Smooth muscle cell (in vitro differentiated cells): Measurements from ENCODE around the gene TYW3. TPM values are rescaled to one million over a fixed set of nuclear protein-coding genes. Genes with fewer than 3 reads are reported as not detected.

Experiments used
- DNase-seq: peaks from one replicate; lab custom pipeline; 2025; ENCODE audit not compliant: unreplicated experiment; lab: John Stamatoyannopoulos, UW
- H2AFZ ChIP-seq: fragments of 200-600 bp; sonication (generic); 2 replicates; pipeline ENCODE4 v1.6.0; 2016; ENCODE audit warnings: antibody characterized with exemption, low read depth, mild to moderate bottlenecking
- H3F3A ChIP-seq: fragments of 200-600 bp; sonication (generic); 2 replicates; pipeline ENCODE4 v1.6.0; 2017; ENCODE audit warnings: antibody characterized with exemption, low read depth
- H3K27ac ChIP-seq: fragments of 200-600 bp; sonication (generic); 2 replicates; pipeline ENCODE4 v1.5.1; 2016; ENCODE audit warnings: low read depth, mild to moderate bottlenecking
- H3K27me3 ChIP-seq: fragments of 200-600 bp; sonication (generic); 2 replicates; pipeline ENCODE4 v1.6.1; 2016; ENCODE audit warnings: low read depth, mild to moderate bottlenecking
- H3K36me3 ChIP-seq: fragments of 200-600 bp; sonication (generic); 2 replicates; pipeline ENCODE4 v1.5.1; 2016; ENCODE audit warnings: low read depth
- H3K4me1 ChIP-seq: fragments of 200-600 bp; sonication (generic); 2 replicates; pipeline ENCODE4 v1.5.1; 2016; ENCODE audit warnings: low read depth
- H3K4me2 ChIP-seq: fragments of 200-600 bp; sonication (generic); 2 replicates; pipeline ENCODE4 v1.6.0; 2016; ENCODE audit warnings: mild to moderate bottlenecking
- H3K4me3 ChIP-seq: fragments of 200-600 bp; sonication (generic); 2 replicates; pipeline ENCODE4 v1.5.1; 2016; ENCODE audit warnings: mild to moderate bottlenecking
- H3K79me2 ChIP-seq: fragments of 200-600 bp; sonication (generic); 2 replicates; pipeline ENCODE4 v1.6.0; 2016; ENCODE audit warnings: low read depth, mild to moderate bottlenecking
- H3K9ac ChIP-seq: fragments of 200-600 bp; sonication (generic); 2 replicates; pipeline ENCODE4 v1.6.0; 2016; ENCODE audit warnings: low read depth
- H3K9me3 ChIP-seq: fragments of 200-600 bp; sonication (generic); replicated peaks from 2 replicates; pipeline ENCODE4 v1.5.1; 2016; ENCODE audit warnings: low read depth
- H4K20me1 ChIP-seq: fragments of 200-600 bp; sonication (generic); 2 replicates; pipeline ENCODE4 v1.6.0; 2016; ENCODE audit warnings: low read depth
- CTCF ChIP-seq: fragments of 200-600 bp; sonication (generic); IDR thresholded peaks from 2 replicates; pipeline ENCODE4 v1.5.1; 2017; ENCODE audit warnings: borderline replicate concordance, mild to moderate bottlenecking, antibody characterized with exemption; ENCODE audit not compliant: insufficient read depth, poor library complexity, severe bottlenecking
- WGBS: methylation state at CpG from one replicate; pipeline ENCODE4 v1.1.7; 2016; ENCODE audit warnings: low lambda C conversion rate; 5-methylcytosine and 5-hydroxymethylcytosine counted together
- polyA plus RNA-seq: library from polyadenylated mRNA; unstranded; fragments of >200 nt; fragmentation: Nextera tagmentation; extraction: Ambion mirVana; gene quantifications from 2 replicates; pipeline ENCODE4 v1.2.1, GENCODE V29; 2016
- total RNA-seq: library from RNA; depleted of rRNA; stranded (reverse); fragments of >200 nt; gene quantifications from 2 replicates; pipeline ENCODE4 v1.2.3, GENCODE V29; 2014

Gene TYW3
- total and polyA plus RNA-seq, 2 experiments from 2014 or later = not detected

DNA sequence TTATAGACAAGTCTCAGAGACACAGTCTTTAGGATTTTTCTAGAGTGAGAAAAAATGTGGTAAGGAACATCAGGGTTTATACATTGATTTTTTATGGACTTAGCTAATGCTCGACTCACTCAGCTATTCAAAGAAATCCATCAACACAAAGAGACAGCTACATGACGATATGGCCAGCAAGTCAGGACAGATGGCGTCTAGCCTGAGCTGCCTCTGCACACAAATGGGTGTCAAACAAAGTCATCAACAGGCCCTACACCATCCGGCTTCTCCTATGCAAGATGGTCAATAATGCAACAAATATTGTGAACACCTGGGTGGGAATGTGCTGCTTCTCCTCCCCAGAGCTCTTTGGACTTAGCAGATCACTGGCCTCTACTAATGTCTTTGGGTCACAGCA is 46.0 kb upstream of the TYW3 start:
- no peaks in the 10 kb centered on the region for H3K9me3 ChIP-seq
- 88% methylated on average over 4 of the region's 4 CpGs for WGBS

GRCh38 chr1:74689621-74690363 is 43.2 kb upstream of the TYW3 start:
- Histone ChIP-seq H2AFZ (peak overlapping the region; percentile 78), H3F3A (no peaks in the 10 kb centered on the region), H3K79me2 (no peaks in the 10 kb centered on the region), H3K9me3 (no peaks in the 10 kb centered on the region), H3K9ac (no peak overlapping the region), H3K4me2 (no peak overlapping the region), H3K27ac (no peak overlapping the region), H3K27me3 (no peaks in the 10 kb centered on the region), H3K4me3 (no peak overlapping the region), H4K20me1 (no peaks in the 10 kb centered on the region), H3K36me3 (no peaks in the 10 kb centered on the region), H3K4me1 (no peaks in the 10 kb centered on the region)
- no peak for DNase-seq
- 30% methylated on average over 5 of the region's 5 CpGs for WGBS
- peak; percentile 83 for TF ChIP-seq CTCF

More for the DNA sequence above, 46.0 kb upstream of the TYW3 start:
- no peaks in the 10 kb centered on the region for H4K20me1 ChIP-seq
- DNase-seq = no peak
- no peak for TF ChIP-seq CTCF
- no peaks in the 10 kb centered on the region for H3K4me1 ChIP-seq
- H3K4me2 ChIP-seq = no peak overlapping the region
- no peaks in the 10 kb centered on the region for H3K27me3 ChIP-seq
- H3K27ac ChIP-seq = no peak overlapping the region
- H3K36me3 ChIP-seq = no peaks in the 10 kb centered on the region
- no peak overlapping the region for H3K9ac ChIP-seq
- no peak overlapping the region for H2AFZ ChIP-seq
- H3F3A ChIP-seq = no peaks in the 10 kb centered on the region
- no peaks in the 10 kb centered on the region for H3K79me2 ChIP-seq
- H3K4me3 ChIP-seq = no peak overlapping the region

- no peaks in the 10 kb centered on the region for H3K79me2 ChIP-seq
- H3K36me3 ChIP-seq = no peaks in the 10 kb centered on the region
- no peaks in the 10 kb centered on the region for H4K20me1 ChIP-seq
- H3F3A ChIP-seq = no peaks in the 10 kb centered on the region
- no peak for DNase-seq
- no peaks in the 10 kb centered on the region for H3K27me3 ChIP-seq
- peak overlapping the region; percentile 78 for H2AFZ ChIP-seq
- H3K4me3 ChIP-seq = no peak overlapping the region
- no peak overlapping the region for H3K9ac ChIP-seq
- no peak for TF ChIP-seq CTCF
- WGBS = 33% methylated on average over 2 of the region's 2 CpGs
- no peaks in the 10 kb centered on the region for H3K4me1 ChIP-seq
- H3K27ac ChIP-seq = no peak overlapping the region
- no peaks in the 10 kb centered on the region for H3K9me3 ChIP-seq
- H3K4me2 ChIP-seq = no peak overlapping the region
Measured at GRCh38 chr1:74690364-74690696, 42.6 kb upstream of the TYW3 start.

DNA sequence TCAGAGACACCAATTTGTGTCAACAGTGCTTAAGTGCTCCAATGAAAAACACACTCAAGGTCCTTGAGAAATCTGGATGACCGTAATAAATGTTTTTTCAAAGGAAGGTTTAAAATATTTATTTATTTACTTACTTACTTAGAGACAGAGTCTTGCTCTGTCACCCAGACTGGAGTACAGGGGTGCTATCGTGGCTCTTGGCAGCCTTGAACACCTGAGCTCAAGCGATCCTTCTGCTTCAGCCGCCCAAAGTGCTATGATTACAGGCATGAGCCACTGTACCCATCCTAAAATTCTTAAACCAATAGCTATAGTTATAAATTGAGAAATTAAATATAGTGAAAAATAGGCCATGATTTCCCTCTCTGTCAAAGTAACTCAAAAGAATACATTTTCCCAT is 42.0 kb upstream of the TYW3 start:
- Histone ChIP-seq H3F3A (no peaks in the 10 kb centered on the region), H3K79me2 (no peaks in the 10 kb centered on the region), H2AFZ (no peak overlapping the region), H3K9ac (no peak overlapping the region), H3K9me3 (no peaks in the 10 kb centered on the region), H3K4me3 (no peak overlapping the region), H3K4me1 (no peaks in the 10 kb centered on the region), H3K27me3 (no peaks in the 10 kb centered on the region), H3K36me3 (no peaks in the 10 kb centered on the region), H4K20me1 (no peaks in the 10 kb centered on the region), H3K27ac (no peak overlapping the region), H3K4me2 (no peak overlapping the region)
- 93% methylated on average over 4 of the region's 4 CpGs for WGBS
- TF ChIP-seq CTCF = no peak
- no peak for DNase-seq
